GM18873 (cell line): ENCODE measurements around the gene KCNN1.
A peak's percentile ranks its signal among the peaks of the same experiment; 100 is the strongest.

Source experiments
- ATAC-seq: cut with Tn5 transposase; IDR thresholded peaks from one replicate; pipeline ENCODE4 v1.9.1; 2021; ENCODE audit warnings: mild to moderate bottlenecking, moderate library complexity, moderate number of reproducible peaks; ENCODE audit not compliant: unreplicated experiment, low FRiP score

Gene KCNN1

GRCh38 chr19:17946965-17947784, 19.7 kb upstream of the KCNN1 start:
- peak; percentile 30 for ATAC-seq

- peak; percentile 35 for ATAC-seq
Measured at GRCh38 chr19:17947815-17948513, 18.9 kb upstream of the KCNN1 start.

GRCh38 chr19:17948514-17948900, 18.4 kb upstream of the KCNN1 start:
- no peak for ATAC-seq

GRCh38 chr19:17948931-17949930, 17.7 kb upstream of the KCNN1 start:
- no peak for ATAC-seq

- ATAC-seq: no peak
Measured at GRCh38 chr19:17949956-17950309, 17.0 kb upstream of the KCNN1 start.

GRCh38 chr19:17950310-17951156, 16.4 kb upstream of the KCNN1 start:
- ATAC-seq: no peak

- no peak for ATAC-seq
Measured at GRCh38 chr19:17951157-17951989, 15.5 kb upstream of the KCNN1 start.

- ATAC-seq: no peak
Measured at GRCh38 chr19:17951990-17952976, 14.6 kb upstream of the KCNN1 start.

GRCh38 chr19:17953316-17953801, 13.5 kb upstream of the KCNN1 start:
- ATAC-seq: no peak

- no peak for ATAC-seq
Measured at GRCh38 chr19:17953869-17954268, 13.0 kb upstream of the KCNN1 start.

GRCh38 chr19:17954401-17954800, 12.5 kb upstream of the KCNN1 start:
- no peak for ATAC-seq

- ATAC-seq: no peak
Measured at GRCh38 chr19:17957149-17957849, 9.6 kb upstream of the KCNN1 start.

GRCh38 chr19:17957885-17958284, 9.0 kb upstream of the KCNN1 start:
- ATAC-seq: no peak

- no peak for ATAC-seq
Measured at GRCh38 chr19:17963936-17964691, 2.8 kb upstream of the KCNN1 start.

GRCh38 chr19:17965370-17966128, 1.4 kb upstream of the KCNN1 start:
- ATAC-seq: no peak

- no peak for ATAC-seq
Measured at GRCh38 chr19:17966129-17966483, 801 bp upstream of the KCNN1 start.
